HuH-7.5 (cell line): ENCODE measurements around the gene ISM1.

Source experiments
- DNase-seq: peaks from one replicate; pipeline ENCODE4 v3.0.0; 2011; ENCODE audit warnings: low spot score

The ISM1 gene

GRCh38 chr20:13348311-13349234 lies 127.5 kb downstream of the ISM1 start:
- DNase-seq: no peak

DNA sequence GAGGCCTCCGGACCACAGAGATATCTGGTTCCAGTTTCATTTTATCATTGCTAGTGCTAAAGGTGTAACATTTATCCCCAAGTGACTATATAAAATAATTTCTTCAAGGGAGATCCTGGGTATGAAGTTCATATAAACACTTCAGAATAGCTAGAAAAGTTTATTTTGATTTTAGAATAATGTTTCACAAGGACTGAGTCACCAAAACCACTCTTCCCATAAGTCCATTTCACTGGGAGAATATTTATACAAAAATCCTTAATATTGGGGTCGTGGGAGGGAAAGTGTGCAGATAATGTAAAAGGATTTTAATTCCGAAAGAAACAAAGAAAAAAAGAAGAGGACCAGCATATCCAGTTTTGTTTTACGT lies 128.1 kb downstream of the ISM1 start:
- no peak for DNase-seq
